ENCODE measurements around the gene PRKN.

GRCh38 chr6:162674452-162674851 is 53.1 kb downstream of the PRKN start:
- TF ChIP-seq REST (IDR thresholded peaks at IDR 0.05; ENCODE audit: borderline replicate concordance), result no peak
- no peak for TF ChIP-seq EP300 (conservative IDR thresholded peaks at IDR 0.05; ENCODE audit: poor library complexity, severe bottlenecking)
- TF ChIP-seq CTCF (IDR thresholded peaks at IDR 0.05; ENCODE audit: poor library complexity, severe bottlenecking), result no peak
- TF ChIP-seq EZH2 (IDR thresholded peaks at IDR 0.05; ENCODE audit: borderline replicate concordance, insufficient read depth, low read length, poor library complexity, severe bottlenecking), result no peak
- TF ChIP-seq RAD21 (conservative IDR thresholded peaks at IDR 0.05), result no peak
- TF ChIP-seq SMC3 (conservative IDR thresholded peaks at IDR 0.05; ENCODE audit: poor library complexity), result no peak

Measured in neural cell (in vitro differentiated cells).